Fibroblast of lung (primary cell): Measurements from ENCODE around the gene AKAP13.

ENCODE experiments used
- CTCF ChIP-seq, 2 donors: IDR thresholded peaks in 1 of 2; conservative IDR thresholded peaks in 1 of 2; 1 replicate in 1 of 2; 2 replicates in 1 of 2; pipeline ENCODE4 v1.5.1; 2011 to 2012; ENCODE audit warnings: low read length in 2 of 2, control low read depth in 1 of 2, inconsistent platforms in 1 of 2, low read depth in 1 of 2, mild to moderate bottlenecking in 1 of 2
- EZH2 ChIP-seq: IDR thresholded peaks from 2 replicates; pipeline ENCODE4 v1.5.1; 2012; ENCODE audit warnings: low read length, control low read depth, mild to moderate bottlenecking; ENCODE audit errors: missing control alignments

- TF ChIP-seq CTCF (conservative IDR thresholded peaks at IDR 0.05 in 1 of 2, IDR thresholded peaks at IDR 0.05 in 1 of 2; ENCODE audit: low read depth in 1 of 2, low read length in 2 of 2) (no peak), EZH2 (no peak)
Observed at GRCh38 chr15:85583442-85583841, 203.0 kb downstream of the AKAP13 start.
